ENCODE results near the gene TBC1D2.

Gene TBC1D2

GRCh38 chr9:98236901-98237487, 18.5 kb downstream of the TBC1D2 start:
- DNase-seq, result no peak

DNA sequence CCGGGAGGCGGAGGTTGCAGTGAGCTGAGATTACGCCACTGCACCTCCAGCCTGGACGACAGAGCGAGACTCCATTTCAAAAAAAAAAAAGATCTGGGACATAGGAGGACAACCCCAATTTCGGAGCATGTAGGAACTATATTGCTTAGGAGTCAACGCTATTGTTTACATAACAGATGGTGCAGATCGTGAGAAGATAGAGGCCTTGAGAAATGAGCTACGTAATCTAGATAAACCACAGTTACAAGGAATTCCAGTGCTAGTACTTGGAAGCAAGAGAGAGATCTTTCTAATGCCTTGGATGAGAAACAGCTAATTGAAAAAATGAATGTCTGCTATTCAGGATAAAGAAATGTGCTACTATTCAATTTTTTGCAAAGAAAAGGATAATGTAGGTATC, 20.3 kb downstream of the TBC1D2 start:
- DNase-seq, result no peak

DNA sequence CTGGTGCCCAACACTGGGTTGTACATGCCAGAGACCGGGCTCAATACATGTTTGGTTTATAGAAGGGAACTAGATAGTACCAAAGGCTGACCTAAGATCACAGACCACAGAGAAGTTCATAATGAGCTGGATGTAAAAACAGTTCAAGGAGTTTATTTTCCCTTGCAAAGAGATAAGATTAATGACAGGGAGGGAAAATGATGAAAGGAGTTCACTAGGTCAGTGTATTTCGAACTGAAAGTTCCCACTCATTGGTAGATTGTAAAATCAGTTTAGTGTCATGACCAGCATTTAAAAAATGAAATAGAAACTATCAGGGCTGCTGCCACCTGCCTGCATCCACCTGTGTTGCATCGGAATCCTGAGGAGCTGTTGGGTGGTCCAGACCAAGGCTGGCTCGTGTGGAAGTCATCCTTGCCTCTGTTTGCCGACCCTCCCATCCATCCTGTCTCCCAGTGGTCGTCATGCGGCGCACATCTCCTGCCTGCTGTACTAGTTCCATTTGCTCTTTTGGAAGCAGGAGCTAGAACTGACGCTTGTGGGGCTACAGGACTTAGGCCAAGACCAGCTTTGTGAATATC, 21.1 kb downstream of the TBC1D2 start:
- no peak for DNase-seq

DNA sequence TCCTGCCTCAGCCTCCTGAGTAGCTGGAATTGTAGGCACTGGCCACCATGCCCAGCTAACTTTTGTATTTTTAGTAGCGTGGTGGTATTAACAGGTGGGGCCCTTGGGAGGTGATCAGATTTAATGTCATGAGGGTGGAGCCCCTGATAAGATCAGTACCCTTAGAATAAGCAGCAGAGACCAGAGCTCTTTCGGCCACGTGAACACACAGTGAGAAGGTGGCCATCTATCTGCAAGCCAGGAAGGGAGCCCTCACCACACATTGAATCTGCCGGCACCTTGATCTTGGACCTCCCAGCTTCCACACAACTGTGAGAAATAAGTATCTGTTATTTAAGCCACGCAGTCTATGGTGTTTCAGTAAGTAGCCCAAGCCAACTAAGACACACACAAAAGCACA, 22.5 kb downstream of the TBC1D2 start:
- DNase-seq, result no peak

DNA sequence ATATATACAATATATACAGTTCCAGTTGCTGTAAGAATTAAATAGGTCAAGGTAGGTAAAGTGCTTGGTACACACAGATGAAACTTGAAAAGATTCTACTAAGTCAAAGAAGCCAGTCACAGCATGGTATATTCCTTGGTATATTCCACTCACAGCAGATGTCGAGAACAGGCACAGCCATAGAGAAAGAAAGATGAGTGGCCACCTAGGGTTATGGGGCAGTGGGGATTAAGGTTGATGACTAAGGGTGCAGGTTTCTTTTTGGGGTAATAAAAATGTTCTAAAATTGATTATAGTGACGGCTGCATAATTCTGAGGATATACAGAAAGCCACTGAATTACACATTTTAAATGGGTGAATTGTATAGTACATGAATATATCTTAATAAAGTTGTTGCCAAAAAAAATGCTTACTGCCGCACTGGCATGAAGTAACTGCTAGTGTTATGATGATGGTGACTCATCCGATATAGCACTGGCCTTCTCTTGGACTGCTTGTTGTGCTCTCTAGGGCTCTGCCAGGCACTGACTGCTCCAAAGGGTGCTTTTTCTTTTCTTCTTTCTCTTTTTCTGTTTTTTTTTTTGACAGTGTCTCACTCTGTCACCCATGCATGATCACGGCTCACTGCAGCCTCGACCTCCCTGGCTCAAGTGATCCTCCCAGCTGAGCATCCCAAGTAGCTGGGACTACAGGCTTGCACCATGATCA, 23.5 kb downstream of the TBC1D2 start:
- peak; percentile 78 for DNase-seq

DNA sequence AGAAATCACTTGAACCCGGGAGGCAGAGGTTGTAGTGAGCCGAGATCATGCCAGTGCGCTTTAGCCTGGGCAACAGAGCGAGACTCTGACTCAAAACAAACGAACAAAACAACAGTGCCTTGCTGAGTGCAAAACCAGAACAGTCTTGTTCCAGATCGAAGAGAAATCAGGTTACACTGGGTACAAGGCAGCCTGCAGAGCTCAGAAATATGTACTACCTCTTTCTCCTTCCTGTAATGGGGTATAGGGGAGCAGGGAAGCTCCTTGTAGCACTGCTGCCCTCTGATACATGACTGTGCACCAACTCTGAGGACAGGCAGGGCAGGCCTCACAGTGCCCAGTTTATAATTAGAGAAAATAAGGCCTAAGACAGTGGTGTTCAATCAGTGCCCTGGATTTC, 24.7 kb downstream of the TBC1D2 start:
- no peak for DNase-seq

GRCh38 chr9:98230304-98230703, 25.1 kb downstream of the TBC1D2 start:
- DNase-seq, result no peak

DNA sequence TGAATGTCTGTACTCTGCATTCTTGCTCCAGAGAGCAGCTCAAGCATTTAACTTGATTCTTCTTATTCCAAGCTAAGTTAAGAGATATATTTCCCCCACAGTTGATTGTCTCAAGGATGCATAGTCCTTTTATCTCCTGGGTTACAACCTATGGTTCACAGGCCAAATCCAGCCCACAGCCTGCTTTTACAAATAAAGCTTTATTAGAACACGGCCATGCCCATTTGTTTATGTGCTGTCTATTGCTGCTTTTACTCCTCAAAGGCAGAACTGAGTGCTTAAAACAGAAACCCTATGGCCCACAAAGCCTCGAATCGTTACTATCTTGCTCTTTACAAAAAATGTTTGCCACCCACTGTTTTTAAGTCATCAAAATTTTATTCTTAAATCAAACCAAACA, 25.8 kb downstream of the TBC1D2 start:
- no peak for DNase-seq

- DNase-seq, result no peak
Measured at GRCh38 chr9:98229090-98229395, 26.4 kb downstream of the TBC1D2 start.

- no peak for DNase-seq
Measured at GRCh38 chr9:98228392-98229089, 26.9 kb downstream of the TBC1D2 start.

GRCh38 chr9:98227883-98228282, 27.6 kb downstream of the TBC1D2 start:
- DNase-seq, result no peak

DNA sequence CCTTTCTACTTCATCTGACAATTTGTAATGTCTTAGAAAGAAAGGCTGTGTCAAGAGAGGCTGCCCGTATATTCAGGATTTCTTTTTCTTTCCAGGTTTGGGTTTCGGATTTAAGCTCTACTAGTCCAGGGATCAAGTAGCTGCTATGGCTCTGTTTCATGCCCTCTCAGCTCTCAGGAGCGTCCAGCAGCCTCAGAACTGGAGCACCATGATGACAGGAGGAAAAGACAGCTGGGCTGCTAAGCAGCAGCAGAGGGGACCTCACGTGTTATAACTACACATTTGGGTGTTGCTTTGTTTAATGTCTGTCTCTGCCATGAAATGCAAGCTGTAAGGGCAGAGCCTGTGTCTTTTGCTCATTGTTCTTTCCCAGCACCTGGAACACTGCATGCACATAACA, 28.5 kb downstream of the TBC1D2 start:
- DNase-seq, result no peak

DNA sequence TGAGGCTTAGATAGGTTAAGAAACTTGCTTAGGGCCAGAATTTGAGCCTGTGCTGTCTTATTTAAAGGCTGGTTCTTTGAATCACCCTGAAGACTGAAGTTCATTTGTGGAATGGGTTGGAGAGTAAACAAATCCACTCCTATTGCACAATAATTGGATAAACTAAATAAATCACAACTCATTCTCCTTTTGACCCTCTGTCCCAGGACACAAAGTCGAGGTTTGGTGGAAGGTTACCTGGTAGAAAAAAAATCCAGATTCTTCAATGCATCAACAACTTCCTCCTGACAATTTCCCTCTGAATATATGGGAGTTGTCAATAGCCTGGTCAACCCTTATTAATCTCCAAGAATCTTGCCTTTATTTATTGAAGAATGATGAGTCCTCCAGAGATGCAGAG, 28.9 kb downstream of the TBC1D2 start:
- no peak for DNase-seq

DNA sequence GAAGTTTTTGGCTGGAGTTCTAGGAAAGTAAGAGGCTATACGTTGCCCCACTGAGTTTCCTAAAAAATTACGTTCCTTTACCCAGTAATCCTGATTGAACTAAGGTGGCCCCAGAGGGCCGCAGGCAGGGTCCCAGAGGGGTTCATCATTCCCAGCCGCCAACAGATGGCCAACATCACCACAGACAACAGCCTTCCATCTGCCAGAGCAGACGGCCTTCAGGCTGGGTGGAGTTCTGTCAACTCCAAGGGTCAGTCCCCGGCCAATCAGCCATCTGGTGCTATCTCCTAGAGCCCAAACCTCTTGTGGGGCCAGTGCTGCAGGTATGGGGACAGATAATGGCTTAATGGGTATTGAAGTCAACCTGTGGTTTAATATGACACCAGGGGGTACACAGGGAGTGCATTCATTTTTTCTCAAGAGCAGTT, 30.4 kb downstream of the TBC1D2 start:
- DNase-seq, result no peak

DNA sequence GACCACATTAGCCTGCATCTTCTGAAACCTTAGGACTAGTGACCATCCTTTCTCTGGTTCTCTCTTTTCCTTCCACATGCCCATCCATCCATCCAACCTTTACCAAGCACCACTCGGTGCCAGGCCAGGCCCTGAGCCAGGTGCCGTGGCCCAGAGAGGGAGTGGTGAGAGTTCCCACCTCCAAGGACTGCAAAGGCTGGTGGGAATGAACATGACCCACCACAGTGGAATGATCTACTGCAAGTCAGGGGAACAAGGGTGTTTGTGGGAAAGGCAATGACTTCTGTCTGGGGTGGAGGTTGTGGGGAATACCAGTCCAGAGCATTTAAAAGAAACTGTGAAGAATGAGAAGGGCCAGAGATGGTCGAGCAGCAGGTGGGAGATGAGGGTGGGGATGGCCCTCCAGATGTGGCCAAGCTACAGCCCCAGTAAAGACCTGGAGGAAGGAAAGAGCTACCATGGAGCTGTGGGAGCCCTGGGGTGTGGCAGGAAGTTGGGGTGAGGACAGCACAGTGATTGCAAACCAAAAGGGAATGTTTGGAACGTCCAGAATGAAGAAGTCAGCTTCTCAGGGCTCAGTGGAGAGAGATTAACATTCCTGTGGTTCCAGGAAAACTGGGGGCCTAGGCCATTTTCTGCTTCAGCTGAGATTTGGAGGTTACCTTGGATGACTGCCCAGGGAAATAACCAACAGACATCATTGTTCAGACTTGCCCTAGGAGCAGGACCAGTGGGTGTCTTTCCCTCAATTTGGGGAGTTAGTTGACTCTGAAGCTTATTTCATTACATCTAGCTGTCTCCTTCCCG, 32.4 kb downstream of the TBC1D2 start:
- DNase-seq, result peak; percentile 100

GRCh38 chr9:98220911-98221310, 34.5 kb downstream of the TBC1D2 start:
- DNase-seq, result no peak

GRCh38 chr9:98219794-98220370, 35.6 kb downstream of the TBC1D2 start:
- DNase-seq, result no peak

GRCh38 chr9:98219364-98219716, 36.1 kb downstream of the TBC1D2 start:
- DNase-seq, result no peak

- peak; percentile 29 for DNase-seq
Measured at GRCh38 chr9:98218562-98219363, 36.7 kb downstream of the TBC1D2 start.

DNA sequence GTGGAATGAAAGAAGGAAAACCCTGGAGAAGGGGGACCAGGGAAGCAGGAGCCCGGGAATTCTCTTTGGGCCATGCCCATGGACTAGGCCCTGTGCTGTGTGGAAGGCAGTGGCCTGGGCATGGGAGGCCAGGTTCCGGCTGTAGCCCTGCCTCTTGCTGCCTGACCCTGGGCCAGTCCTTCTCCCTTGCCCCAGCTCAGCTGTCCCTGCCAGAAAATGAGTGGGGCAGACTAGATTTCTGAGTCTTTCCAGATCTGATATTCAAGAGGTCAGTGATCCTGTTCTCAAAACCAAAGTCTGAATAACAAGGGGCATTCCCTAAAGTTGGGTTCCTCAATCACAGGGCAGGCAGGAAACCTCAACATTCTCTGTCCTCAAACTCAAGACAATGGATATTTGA, 38.2 kb downstream of the TBC1D2 start:
- no peak for DNase-seq

DNA sequence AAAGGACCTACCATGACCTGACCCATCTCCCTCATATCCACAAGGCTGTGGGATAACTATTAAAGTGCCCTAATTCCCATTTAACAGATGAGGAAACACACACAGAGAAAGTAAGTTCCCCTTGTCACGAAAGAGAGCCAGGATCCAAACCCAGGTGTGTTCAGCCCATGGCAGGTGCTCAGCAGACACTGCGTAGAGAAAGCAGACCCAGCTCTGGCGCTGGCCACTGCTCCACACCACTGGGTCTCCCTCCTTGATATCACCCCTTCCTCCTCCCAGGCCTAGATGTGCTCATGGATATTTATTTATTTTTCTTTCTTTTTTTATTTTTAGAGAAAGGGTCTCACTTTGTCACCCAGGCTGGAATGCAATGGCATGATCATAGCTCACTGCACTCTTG, 39.1 kb downstream of the TBC1D2 start:
- DNase-seq, result no peak

DNA sequence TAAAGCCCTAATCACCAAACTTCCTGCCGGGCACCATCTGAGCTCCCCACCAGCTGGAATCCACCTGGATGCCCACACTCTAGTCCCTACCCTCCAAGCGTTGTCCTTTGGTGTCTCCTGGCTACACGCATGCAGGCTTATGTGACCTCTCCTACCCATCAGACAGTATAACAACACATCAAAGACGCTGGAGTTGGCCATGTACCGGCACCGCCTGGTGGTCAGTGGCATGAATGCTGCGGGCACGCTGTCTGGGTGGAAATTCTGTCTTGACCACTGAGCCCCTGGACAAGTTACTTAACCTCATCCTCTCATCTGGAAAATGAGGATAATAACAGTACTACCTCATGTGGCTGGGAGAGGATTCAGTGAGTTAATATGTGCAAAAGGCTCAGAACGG, 39.6 kb downstream of the TBC1D2 start:
- DNase-seq, result no peak

All from fibroblast of skin of abdomen (primary cell).